ENCODE measurements around the gene TBCE.

DNA sequence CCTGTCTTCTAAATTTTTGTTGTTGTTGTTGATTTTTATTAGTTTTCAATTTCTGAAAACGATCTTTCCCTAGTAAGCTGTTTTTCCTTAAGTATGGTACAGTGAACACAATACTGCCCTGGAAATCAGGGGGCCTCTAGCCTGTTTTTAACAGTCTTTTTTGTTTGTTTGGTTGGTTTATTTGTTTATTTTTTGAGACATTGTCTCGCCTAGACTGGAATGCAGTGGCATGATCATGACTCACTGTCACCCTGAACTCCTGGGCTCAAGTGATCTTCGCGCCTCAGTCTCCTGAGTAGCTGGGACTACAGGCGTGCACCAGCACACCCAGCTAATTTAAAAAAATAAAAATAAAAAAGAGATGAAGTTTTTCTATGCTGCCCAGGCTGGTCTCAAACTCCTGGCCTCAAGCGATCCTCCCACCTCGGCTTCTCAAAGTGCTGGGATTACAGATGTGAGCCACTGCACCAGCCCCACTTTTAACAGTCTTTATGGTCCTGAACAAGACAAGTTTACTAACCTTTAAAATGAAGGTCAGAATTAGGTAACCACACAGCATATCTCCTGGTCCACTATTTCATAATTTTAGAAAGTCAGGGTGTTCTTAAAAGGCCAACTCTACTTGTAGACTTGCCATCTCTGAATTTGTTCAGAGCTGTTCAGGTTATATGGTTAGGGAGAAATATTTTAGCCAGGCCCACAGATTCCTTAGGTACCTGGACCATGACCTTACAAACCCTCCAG, 35.4 kb downstream of the TBCE start:
- TF ChIP-seq, protein P1, sequence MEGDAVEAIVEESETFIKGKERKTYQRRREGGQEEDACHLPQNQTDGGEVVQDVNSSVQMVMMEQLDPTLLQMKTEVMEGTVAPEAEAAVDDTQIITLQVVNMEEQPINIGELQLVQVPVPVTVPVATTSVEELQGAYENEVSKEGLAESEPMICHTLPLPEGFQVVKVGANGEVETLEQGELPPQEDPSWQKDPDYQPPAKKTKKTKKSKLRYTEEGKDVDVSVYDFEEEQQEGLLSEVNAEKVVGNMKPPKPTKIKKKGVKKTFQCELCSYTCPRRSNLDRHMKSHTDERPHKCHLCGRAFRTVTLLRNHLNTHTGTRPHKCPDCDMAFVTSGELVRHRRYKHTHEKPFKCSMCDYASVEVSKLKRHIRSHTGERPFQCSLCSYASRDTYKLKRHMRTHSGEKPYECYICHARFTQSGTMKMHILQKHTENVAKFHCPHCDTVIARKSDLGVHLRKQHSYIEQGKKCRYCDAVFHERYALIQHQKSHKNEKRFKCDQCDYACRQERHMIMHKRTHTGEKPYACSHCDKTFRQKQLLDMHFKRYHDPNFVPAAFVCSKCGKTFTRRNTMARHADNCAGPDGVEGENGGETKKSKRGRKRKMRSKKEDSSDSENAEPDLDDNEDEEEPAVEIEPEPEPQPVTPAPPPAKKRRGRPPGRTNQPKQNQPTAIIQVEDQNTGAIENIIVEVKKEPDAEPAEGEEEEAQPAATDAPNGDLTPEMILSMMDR (IDR thresholded peaks at IDR 0.05), result no peak
- TF ChIP-seq EZH2 (IDR thresholded peaks at IDR 0.05; ENCODE audit: borderline replicate concordance, insufficient read depth, low read depth, low read length, poor library complexity, severe bottlenecking), result no peak

Measured in B cell (primary cell).